Stimulated activated CD4-positive, alpha-beta T cell treated with anti-CD3 and anti-CD28 coated beads, Interleukin-1b, Interleukin-23, amount 100 ng/mL, for 24 hours (primary cell): ENCODE measurements around the gene KAZN.

Experiments
- DNase-seq, 4 experiments: peaks; one replicate each; pipeline ENCODE4 v3.0.0-alpha.2; 2020; ENCODE audit warnings: low read depth in 4 of 4, low spot score in 1 of 4

KAZN gene

GRCh38 chr1:14817223-14818170 is 219.0 kb downstream of the KAZN start:
- no peak for DNase-seq

GRCh38 chr1:14820295-14821085 is 222.0 kb downstream of the KAZN start:
- DNase-seq, result no peak

GRCh38 chr1:14822493-14822892 is 224.0 kb downstream of the KAZN start:
- no peak for DNase-seq

- DNase-seq, result no peak
These were observed 224.5 kb downstream of the KAZN start for GRCh38 chr1:14822996-14823395.

- DNase-seq, result no peak
These were observed 225.9 kb downstream of the KAZN start for GRCh38 chr1:14824314-14824915.

- no peak for DNase-seq
These were observed 226.9 kb downstream of the KAZN start for GRCh38 chr1:14825396-14825795.

GRCh38 chr1:14826172-14826636 is 227.7 kb downstream of the KAZN start:
- DNase-seq, result no peak

- DNase-seq, result no peak
These were observed 228.3 kb downstream of the KAZN start for GRCh38 chr1:14826731-14827326.

GRCh38 chr1:14827870-14828269 is 229.4 kb downstream of the KAZN start:
- DNase-seq, result no peak

GRCh38 chr1:14828665-14829064 is 230.2 kb downstream of the KAZN start:
- DNase-seq, result no peak

GRCh38 chr1:14835725-14836124 is 237.2 kb downstream of the KAZN start:
- no peak for DNase-seq

GRCh38 chr1:14836426-14837140 is 238.1 kb downstream of the KAZN start:
- DNase-seq, result no peak

- DNase-seq, result no peak
These were observed 241.9 kb downstream of the KAZN start for GRCh38 chr1:14840374-14840773.

GRCh38 chr1:14841456-14841855 is 243.0 kb downstream of the KAZN start:
- no peak for DNase-seq

GRCh38 chr1:14841951-14842350 is 243.5 kb downstream of the KAZN start:
- DNase-seq, result no peak

- no peak for DNase-seq
These were observed 243.9 kb downstream of the KAZN start for GRCh38 chr1:14842361-14842760.

- no peak for DNase-seq
These were observed 244.4 kb downstream of the KAZN start for GRCh38 chr1:14842891-14843290.

- no peak for DNase-seq
These were observed 245.0 kb downstream of the KAZN start for GRCh38 chr1:14843525-14843924.

- DNase-seq, result no peak
These were observed 245.9 kb downstream of the KAZN start for GRCh38 chr1:14844356-14844755.

GRCh38 chr1:14844923-14845617 is 246.6 kb downstream of the KAZN start:
- no peak for DNase-seq
